COLO668 (cell line): ENCODE results near the gene METTL25.
"Not testable (repeated sequence)": the region's sequence is repeated elsewhere in the genome, so short reads cannot be mapped to it uniquely, and the experiment has no call there.

Experiments used
- DNase-seq: peaks from one replicate; lab custom pipeline; 2025; ENCODE audit not compliant: unreplicated experiment; lab: John Stamatoyannopoulos, UW

The METTL25 gene

GRCh38 chr12:82358200-82359114, at the start of gene METTL25, which contains the start of gene CCDC59:
METTL25 (plus strand) TSS chr12:82358529; CDS start chr12:82358566, 37 bp downstream.
CCDC59 (minus strand) TSS chr12:82358387; CDS start chr12:82358376, 11 bp downstream.
- DNase-seq = peak; percentile 97

GRCh38 chr12:82314406-82314892, 43.9 kb upstream of the METTL25 start:
- DNase-seq = peak; percentile 48

GRCh38 chr12:82319276-82319675, 39.1 kb upstream of the METTL25 start:
- no peak for DNase-seq

- DNase-seq = no peak
These were observed 32.6 kb upstream of the METTL25 start for GRCh38 chr12:82325540-82326336.

- no peak for DNase-seq
These were observed 31.3 kb upstream of the METTL25 start for GRCh38 chr12:82326905-82327503.

- DNase-seq = no peak
These were observed 30.5 kb upstream of the METTL25 start for GRCh38 chr12:82327861-82328260.

GRCh38 chr12:82329508-82329907, 28.8 kb upstream of the METTL25 start:
- DNase-seq = peak; percentile 58

- no peak for DNase-seq
These were observed 8.2 kb upstream of the METTL25 start for GRCh38 chr12:82350161-82350560.

GRCh38 chr12:82351390-82351789, 6.9 kb upstream of the METTL25 start:
- no peak for DNase-seq

- no peak for DNase-seq
These were observed 989 bp upstream of the METTL25 start for GRCh38 chr12:82357340-82357739.

GRCh38 chr12:82357845-82358199, 507 bp upstream of the METTL25 start:
- no peak for DNase-seq

GRCh38 chr12:82359115-82359478, 768 bp downstream of the METTL25 start:
- peak; percentile 74 for DNase-seq

- DNase-seq = not testable (repeated sequence)
These were observed 2.5 kb downstream of the METTL25 start for GRCh38 chr12:82360834-82361233.

- DNase-seq = no peak
These were observed 3.2 kb downstream of the METTL25 start for GRCh38 chr12:82361461-82361915.

- no peak for DNase-seq
These were observed 5.7 kb downstream of the METTL25 start for GRCh38 chr12:82363990-82364389.

GRCh38 chr12:82366197-82366596, 7.9 kb downstream of the METTL25 start:
- no peak for DNase-seq

GRCh38 chr12:82375201-82375600, 16.9 kb downstream of the METTL25 start:
- DNase-seq = no peak

- no peak for DNase-seq
These were observed 20.7 kb downstream of the METTL25 start for GRCh38 chr12:82378997-82379396.

GRCh38 chr12:82383930-82384552, 25.7 kb downstream of the METTL25 start:
- peak; percentile 10 for DNase-seq

- DNase-seq = no peak
These were observed 40.5 kb downstream of the METTL25 start for GRCh38 chr12:82398879-82399278.

GRCh38 chr12:82400819-82401218, 42.5 kb downstream of the METTL25 start:
- no peak for DNase-seq
